ENCODE results near the gene LEFTY2. TPM values are rescaled to one million over a fixed set of nuclear protein-coding genes. Genes with fewer than 3 reads are reported as not detected.

The LEFTY2 gene
- polyA plus RNA-seq, 3 donors = not detected

DNA sequence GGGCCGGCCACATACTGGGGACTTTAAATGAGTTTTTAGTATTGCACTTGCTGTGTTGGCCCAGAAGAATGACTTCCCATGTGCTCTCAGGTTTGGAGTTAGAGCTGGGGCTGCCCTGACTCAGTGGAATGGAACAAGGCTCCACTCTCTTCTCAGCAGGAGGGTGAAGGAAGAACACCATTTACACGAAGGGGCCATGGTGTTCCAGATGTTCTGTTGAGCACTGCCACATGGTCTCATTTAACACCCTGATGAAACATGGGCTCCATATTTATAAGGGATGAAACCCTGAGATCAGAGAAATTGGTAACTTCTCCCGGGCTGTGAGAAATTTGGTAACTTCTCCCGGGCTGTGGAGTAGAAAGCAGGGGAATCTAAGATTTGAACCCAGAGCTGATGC lies 22.7 kb downstream of the LEFTY2 start:
- TF ChIP-seq, protein P1, sequence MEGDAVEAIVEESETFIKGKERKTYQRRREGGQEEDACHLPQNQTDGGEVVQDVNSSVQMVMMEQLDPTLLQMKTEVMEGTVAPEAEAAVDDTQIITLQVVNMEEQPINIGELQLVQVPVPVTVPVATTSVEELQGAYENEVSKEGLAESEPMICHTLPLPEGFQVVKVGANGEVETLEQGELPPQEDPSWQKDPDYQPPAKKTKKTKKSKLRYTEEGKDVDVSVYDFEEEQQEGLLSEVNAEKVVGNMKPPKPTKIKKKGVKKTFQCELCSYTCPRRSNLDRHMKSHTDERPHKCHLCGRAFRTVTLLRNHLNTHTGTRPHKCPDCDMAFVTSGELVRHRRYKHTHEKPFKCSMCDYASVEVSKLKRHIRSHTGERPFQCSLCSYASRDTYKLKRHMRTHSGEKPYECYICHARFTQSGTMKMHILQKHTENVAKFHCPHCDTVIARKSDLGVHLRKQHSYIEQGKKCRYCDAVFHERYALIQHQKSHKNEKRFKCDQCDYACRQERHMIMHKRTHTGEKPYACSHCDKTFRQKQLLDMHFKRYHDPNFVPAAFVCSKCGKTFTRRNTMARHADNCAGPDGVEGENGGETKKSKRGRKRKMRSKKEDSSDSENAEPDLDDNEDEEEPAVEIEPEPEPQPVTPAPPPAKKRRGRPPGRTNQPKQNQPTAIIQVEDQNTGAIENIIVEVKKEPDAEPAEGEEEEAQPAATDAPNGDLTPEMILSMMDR (IDR thresholded peaks at IDR 0.05) = no peak
- no peak overlapping the region for H3K9ac ChIP-seq (ENCODE audit: insufficient read depth, low read length, poor library complexity, severe bottlenecking)
- H3K79me2 ChIP-seq (ENCODE audit: insufficient read depth, low read length) = peaks cover 11% of the 10 kb centered on the region
- Mint-ChIP-seq H3K27ac (no peak overlapping the region), H3K36me3 (peaks cover 53 to 77% of the 10 kb centered on the region in 2 donors), H3K27me3 (ENCODE audit: low read depth in 3 of 3) (peaks cover 0 to 2% (median 2%) of the 10 kb centered on the region in 3 donors), H3K9me3 (no peaks in the 10 kb centered on the region), H3K4me1 (peaks cover 25% of the 10 kb centered on the region), H3K4me3 (no peak overlapping the region)
- no peak for DNase-seq
- H2AFZ ChIP-seq (ENCODE audit: insufficient read depth, low read depth, low read length, poor library complexity, severe bottlenecking) = no peak overlapping the region
- H3K4me1 ChIP-seq (ENCODE audit: control insufficient read depth in 1 of 2, insufficient read depth in 2 of 2, low read length in 2 of 2) = peaks cover 11 to 30% of the 10 kb centered on the region in 2 donors
- no peaks in the 10 kb centered on the region for H3K9me3 ChIP-seq (replicated peaks in 1 of 2; ENCODE audit: control insufficient read depth in 1 of 2, insufficient read depth in 1 of 2, low read length in 2 of 2)
- H3K4me2 ChIP-seq (replicated peaks; ENCODE audit: extremely low read depth, low read length, poor library complexity, severe bottlenecking) = no peak overlapping the region
- peaks cover 49 to 86% of the 10 kb centered on the region in 2 donors for H3K36me3 ChIP-seq (replicated peaks in 1 of 2; ENCODE audit: control insufficient read depth in 1 of 2, insufficient read depth in 2 of 2, low read length in 2 of 2)
- H4K20me1 ChIP-seq (ENCODE audit: insufficient read depth, low read length) = no peaks in the 10 kb centered on the region
- H3K27ac ChIP-seq (ENCODE audit: low read depth in 1 of 2, low read length in 2 of 2) = no peak overlapping the region
- H3K27me3 ChIP-seq (ENCODE audit: control insufficient read depth in 2 of 2, insufficient read depth in 2 of 2, low read length in 2 of 2) = no peaks in the 10 kb centered on the region
- no peak overlapping the region for H3K4me3 ChIP-seq (replicated peaks in 1 of 3; ENCODE audit: low read depth in 2 of 3, low read length in 3 of 3)
- WGBS (ENCODE audit: insufficient coverage) = 100% methylated on average over 1 of the region's 4 CpGs
- intact Hi-C loops (cut with micrococcal nuclease) = loop anchor here in 1 of 2 donors (10.0 kb wide), 1 partner anchor 133 kb away; no protein-coding TSS in a partner anchor

GRCh38 chr1:225917536-225917935 lies 23.5 kb downstream of the LEFTY2 start:
- H3K36me3 ChIP-seq (replicated peaks in 1 of 2; ENCODE audit: control insufficient read depth in 1 of 2, insufficient read depth in 2 of 2, low read length in 2 of 2) = peaks cover 52 to 90% of the 10 kb centered on the region in 2 donors
- H3K4me1 ChIP-seq (ENCODE audit: control insufficient read depth in 1 of 2, insufficient read depth in 2 of 2, low read length in 2 of 2) = peaks cover 3 to 23% of the 10 kb centered on the region in 2 donors
- no peaks in the 10 kb centered on the region for H3K9me3 ChIP-seq (replicated peaks in 1 of 2; ENCODE audit: control insufficient read depth in 1 of 2, insufficient read depth in 1 of 2, low read length in 2 of 2)
- no peaks in the 10 kb centered on the region for H3K27me3 ChIP-seq (ENCODE audit: control insufficient read depth in 2 of 2, insufficient read depth in 2 of 2, low read length in 2 of 2)
- no peaks in the 10 kb centered on the region for H4K20me1 ChIP-seq (ENCODE audit: insufficient read depth, low read length)
- intact Hi-C loops (cut with micrococcal nuclease) = loop anchor here in 1 of 2 donors (10.0 kb wide), 1 partner anchor 133 kb away; no protein-coding TSS in a partner anchor
- no peak overlapping the region for H2AFZ ChIP-seq (ENCODE audit: insufficient read depth, low read depth, low read length, poor library complexity, severe bottlenecking)
- DNase-seq = no peak
- no peak overlapping the region for H3K4me3 ChIP-seq (replicated peaks in 1 of 3; ENCODE audit: low read depth in 2 of 3, low read length in 3 of 3)
- no peaks in the 10 kb centered on the region for H3K9me3 Mint-ChIP-seq
- H3K27ac ChIP-seq (ENCODE audit: low read depth in 1 of 2, low read length in 2 of 2) = no peak overlapping the region
- peaks cover 0 to 2% (median 2%) of the 10 kb centered on the region in 3 donors for H3K27me3 Mint-ChIP-seq (ENCODE audit: low read depth in 3 of 3)
- peaks cover 58 to 80% of the 10 kb centered on the region in 2 donors for H3K36me3 Mint-ChIP-seq
- WGBS (ENCODE audit: insufficient coverage) = 90% methylated on average over 2 of the region's 5 CpGs
- peak overlapping the region in 1 of 7 donors; percentile 3 for H3K27ac Mint-ChIP-seq
- no peak overlapping the region for H3K9ac ChIP-seq (ENCODE audit: insufficient read depth, low read length, poor library complexity, severe bottlenecking)
- H3K4me2 ChIP-seq (replicated peaks; ENCODE audit: extremely low read depth, low read length, poor library complexity, severe bottlenecking) = no peak overlapping the region
- H3K4me3 Mint-ChIP-seq = no peak overlapping the region
- TF ChIP-seq, protein P1 (IDR thresholded peaks at IDR 0.05) = no peak
- peaks cover 17% of the 10 kb centered on the region for H3K4me1 Mint-ChIP-seq
- H3K79me2 ChIP-seq (ENCODE audit: insufficient read depth, low read length) = peaks cover 4% of the 10 kb centered on the region

Data from CD14-positive monocyte (primary cell).